HG03442 (cell line): ENCODE data around the gene TCP10L.
"Not testable (repeated sequence)": the region's sequence is repeated elsewhere in the genome, so short reads cannot be mapped to it uniquely, and the experiment has no call there.

ENCODE experiments used
- ATAC-seq: cut with Tn5 transposase; IDR thresholded peaks from one replicate; pipeline ENCODE4 v1.9.1; 2021; ENCODE audit warnings: mild to moderate bottlenecking, moderate library complexity; ENCODE audit not compliant: unreplicated experiment

TCP10L gene, protein sequence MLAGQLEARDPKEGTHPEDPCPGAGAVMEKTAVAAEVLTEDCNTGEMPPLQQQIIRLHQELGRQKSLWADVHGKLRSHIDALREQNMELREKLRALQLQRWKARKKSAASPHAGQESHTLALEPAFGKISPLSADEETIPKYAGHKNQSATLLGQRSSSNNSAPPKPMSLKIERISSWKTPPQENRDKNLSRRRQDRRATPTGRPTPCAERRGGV

GRCh38 chr21:32585042-32585710 is at the start of gene TCP10L:
Gene TCP10L (minus strand): TSS chr21:32585523. CDS start chr21:32584304, 1,219 bp downstream.
- ATAC-seq = no peak

GRCh38 chr21:32626621-32627196 is 41.4 kb upstream of the TCP10L start:
- ATAC-seq = no peak

GRCh38 chr21:32618218-32618617 is 32.9 kb upstream of the TCP10L start:
- not testable (repeated sequence) for ATAC-seq

- no peak for ATAC-seq
Observed at GRCh38 chr21:32613436-32614043, 28.2 kb upstream of the TCP10L start.

DNA sequence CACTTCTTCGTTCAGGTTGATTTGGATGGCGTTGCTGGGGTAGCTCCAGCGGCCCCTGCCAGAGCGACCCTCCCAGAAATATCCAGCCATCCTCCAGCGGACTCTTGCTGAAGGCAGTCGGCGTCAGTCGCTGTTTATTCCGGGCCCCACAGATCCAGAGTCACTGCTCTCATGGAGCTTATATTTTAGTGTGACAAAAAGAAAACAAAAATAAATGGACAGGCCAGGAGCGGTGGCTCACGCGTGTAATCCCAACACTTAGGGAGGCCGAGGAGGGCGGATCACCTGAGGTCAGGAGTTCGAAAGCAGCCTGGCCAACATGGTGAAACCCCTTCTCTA is 27.6 kb upstream of the TCP10L start:
- ATAC-seq = no peak

DNA sequence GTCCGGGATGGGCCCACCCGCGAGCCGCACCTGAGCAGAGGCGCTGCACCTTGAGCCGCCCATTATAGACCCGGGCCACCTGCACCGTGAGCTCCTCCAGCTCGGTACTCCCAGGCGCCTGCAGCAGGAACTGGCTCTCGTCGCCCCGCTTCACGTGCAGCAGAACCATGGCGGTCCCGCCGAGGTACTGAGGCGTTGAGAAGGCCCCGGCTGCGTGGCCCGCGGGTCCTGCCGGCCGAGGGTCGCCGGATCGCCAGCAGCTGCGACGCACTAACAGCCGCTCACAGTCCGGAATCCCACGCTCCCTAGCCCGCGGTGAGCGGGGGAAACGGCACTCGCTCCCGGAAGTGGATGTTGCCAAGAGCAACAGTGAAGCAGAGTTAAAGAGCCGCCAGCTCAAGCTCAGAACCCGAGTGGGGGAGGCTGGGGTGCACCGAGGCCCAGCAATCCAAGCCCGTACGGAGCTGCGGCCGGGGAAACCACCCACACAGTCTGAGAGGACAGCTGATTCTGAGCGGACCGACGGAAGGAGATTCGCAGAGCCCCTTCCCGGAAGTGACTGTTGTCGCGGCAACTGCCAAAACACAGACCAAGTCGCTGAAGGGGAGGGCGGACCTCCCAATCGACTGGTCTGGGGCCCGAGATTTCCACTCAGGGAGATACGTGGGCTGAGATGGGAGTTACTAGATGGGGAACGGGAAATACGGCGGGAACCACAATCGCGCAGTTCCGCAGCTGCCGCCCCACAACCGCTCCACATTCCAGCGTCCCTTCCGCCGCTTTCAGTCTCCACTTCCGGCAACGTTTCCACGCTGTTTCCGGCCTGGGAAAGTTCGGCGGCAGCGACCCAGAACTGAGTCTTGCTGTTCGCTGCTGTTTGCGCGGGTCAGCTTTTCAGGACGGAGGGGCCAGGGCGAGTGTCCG is 27.0 kb upstream of the TCP10L start, which contains the start of gene CFAP298:
Gene CFAP298 (minus strand): TSS at position 303 of the 924 bp plus-strand sequence. CDS start 134 bp downstream, at position 169.
- ATAC-seq = peak; percentile 90

- no peak for ATAC-seq
Observed at GRCh38 chr21:32611471-32611997, 26.2 kb upstream of the TCP10L start.

GRCh38 chr21:32610940-32611339 is 25.6 kb upstream of the TCP10L start:
- ATAC-seq = not testable (repeated sequence)

- ATAC-seq = no peak
Observed at GRCh38 chr21:32608851-32609250, 23.5 kb upstream of the TCP10L start.

GRCh38 chr21:32605469-32605868 is 20.1 kb upstream of the TCP10L start:
- no peak for ATAC-seq

- ATAC-seq = no peak
Observed at GRCh38 chr21:32604464-32604863, 19.1 kb upstream of the TCP10L start.

- no peak for ATAC-seq
Observed at GRCh38 chr21:32603131-32603530, 17.8 kb upstream of the TCP10L start.

GRCh38 chr21:32602099-32602498 is 16.8 kb upstream of the TCP10L start:
- ATAC-seq = no peak

- ATAC-seq = no peak
Observed at GRCh38 chr21:32599526-32599925, 14.2 kb upstream of the TCP10L start.

- no peak for ATAC-seq
Observed at GRCh38 chr21:32599091-32599490, 13.8 kb upstream of the TCP10L start.

DNA sequence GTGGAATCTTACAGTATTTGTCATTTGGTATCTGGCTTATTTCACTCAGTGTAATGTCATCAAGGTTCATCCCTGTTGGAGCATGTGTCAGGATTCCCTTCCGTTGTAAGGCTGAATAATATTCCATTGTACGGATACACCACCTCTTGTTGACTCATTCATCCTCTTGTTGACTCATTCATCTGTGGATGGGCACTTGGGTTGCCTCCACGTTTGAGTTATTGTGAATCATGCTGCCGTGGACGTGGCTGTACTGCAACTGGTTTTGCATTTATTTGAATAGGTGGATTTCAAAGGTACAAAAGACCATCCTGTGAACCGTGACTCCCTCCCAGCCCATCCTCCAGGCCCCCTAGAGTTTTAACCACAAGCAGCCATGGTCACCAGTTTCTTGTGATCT is 11.9 kb upstream of the TCP10L start:
- no peak for ATAC-seq

DNA sequence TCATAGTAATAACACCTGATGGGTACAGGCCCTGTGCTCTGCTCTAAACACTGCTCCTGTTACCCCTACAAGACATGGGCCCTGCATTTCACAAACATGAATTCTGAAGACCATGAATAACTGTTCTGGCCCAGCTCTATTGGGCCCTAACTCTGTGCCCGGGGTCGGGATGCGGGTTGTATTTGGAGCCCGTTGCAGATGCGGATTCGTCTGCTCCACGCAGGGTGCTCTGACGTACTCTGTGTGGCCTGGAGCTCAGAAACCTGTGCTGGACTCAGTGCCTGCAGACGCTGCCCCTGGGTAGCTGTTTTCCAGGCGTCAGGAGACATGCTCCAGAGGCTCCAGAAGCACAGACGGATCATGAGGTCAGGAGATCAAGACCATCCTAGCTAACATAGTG is 10.1 kb upstream of the TCP10L start:
- no peak for ATAC-seq

- ATAC-seq = no peak
Observed at GRCh38 chr21:32593690-32594089, 8.4 kb upstream of the TCP10L start.

DNA sequence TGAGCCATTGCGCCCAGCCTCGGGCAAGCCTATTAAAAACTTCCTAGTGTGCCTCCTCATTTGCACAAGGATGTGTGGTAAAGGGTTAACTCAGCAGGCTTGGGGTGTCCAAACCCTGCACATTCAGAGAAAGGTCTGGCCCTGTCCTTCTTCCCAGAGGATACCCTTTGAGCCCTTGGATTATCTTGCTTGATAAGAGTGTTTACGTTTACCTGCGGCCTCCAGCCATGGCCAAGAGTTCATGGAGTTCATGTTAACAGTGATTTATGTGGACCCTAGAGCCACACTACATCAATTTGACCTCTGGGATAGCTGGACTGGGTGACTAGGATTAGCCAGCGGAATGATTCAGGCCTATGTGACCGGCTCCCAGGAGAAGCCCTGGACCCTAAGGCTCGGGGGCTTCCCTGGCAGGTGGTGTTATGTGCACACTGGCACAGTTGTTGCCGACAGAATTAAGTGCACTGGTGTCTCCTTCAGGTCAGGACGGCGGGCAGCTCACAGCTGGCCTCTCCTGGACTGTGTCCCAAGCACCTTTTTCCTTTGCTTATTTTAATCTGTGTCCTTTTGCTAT is 7.7 kb upstream of the TCP10L start:
- no peak for ATAC-seq

- no peak for ATAC-seq
Observed at GRCh38 chr21:32590130-32590529, 4.8 kb upstream of the TCP10L start.
